Measurements from ENCODE around the gene G6PC3.

Gene G6PC3

GRCh38 chr17:44083250-44083849, 12.8 kb downstream of the G6PC3 start:
- Mint-ChIP-seq H3K36me3 (peaks cover 49 to 52% of the 10 kb centered on the region in 2 donors), H3K4me1 (peaks cover 18 to 24% of the 10 kb centered on the region in 2 donors), H3K27ac (peak overlapping the region; percentile 37), H3K4me3 (no peak overlapping the region), H3K27me3 (no peaks in the 10 kb centered on the region), H3K9me3 (no peaks in the 10 kb centered on the region)
- ATAC-seq (replicated peaks) (no peak), DNase-seq (no peak)

GRCh38 chr17:44084131-44084538, 13.6 kb downstream of the G6PC3 start:
- Mint-ChIP-seq H3K27me3 (no peaks in the 10 kb centered on the region), H3K36me3 (peaks cover 52 to 53% of the 10 kb centered on the region in 2 donors), H3K4me1 (peaks cover 21 to 24% of the 10 kb centered on the region in 2 donors), H3K27ac (no peak overlapping the region), H3K4me3 (no peak overlapping the region), H3K9me3 (no peaks in the 10 kb centered on the region)
- DNase-seq (no peak), ATAC-seq (replicated peaks) (peak; percentile 62 to 68)

- DNase-seq (no peak), ATAC-seq (replicated peaks) (no peak)
- Mint-ChIP-seq H3K27ac (peak overlapping the region; percentile 47), H3K4me3 (no peak overlapping the region), H3K9me3 (no peaks in the 10 kb centered on the region), H3K36me3 (peaks cover 48 to 51% of the 10 kb centered on the region in 2 donors), H3K4me1 (peaks cover 19 to 20% of the 10 kb centered on the region in 2 donors), H3K27me3 (no peaks in the 10 kb centered on the region)
These were observed 14.4 kb downstream of the G6PC3 start for GRCh38 chr17:44084921-44085320.

DNA sequence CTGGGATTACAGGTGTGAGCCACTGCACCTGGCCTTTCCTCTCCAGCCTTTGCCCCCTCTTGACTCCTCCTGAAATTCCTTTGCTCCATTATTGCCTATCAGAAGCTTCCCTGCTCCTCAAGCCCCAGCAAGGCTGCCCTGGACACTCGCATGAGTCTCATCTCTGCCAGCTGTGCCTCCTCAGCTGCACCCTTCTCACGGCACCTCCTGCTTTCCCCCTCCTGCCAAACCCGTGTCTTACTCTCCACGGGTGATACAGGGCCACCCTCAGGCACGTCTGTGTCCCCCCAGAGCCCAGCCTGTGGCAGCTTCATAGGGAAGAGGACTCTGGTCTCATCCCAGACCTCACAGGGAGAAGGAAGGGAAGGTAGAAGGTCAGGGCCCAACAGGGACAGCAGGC, 15.4 kb downstream of the G6PC3 start:
- Mint-ChIP-seq H3K4me3 (no peak overlapping the region), H3K9me3 (no peaks in the 10 kb centered on the region)
- no peak for ATAC-seq (replicated peaks)

GRCh38 chr17:44086364-44087311, 16.1 kb downstream of the G6PC3 start:
- Mint-ChIP-seq H3K27ac (no peak overlapping the region), H3K4me1 (peaks cover 13 to 15% of the 10 kb centered on the region in 2 donors), H3K36me3 (peaks cover 43 to 49% of the 10 kb centered on the region in 2 donors), H3K4me3 (no peak overlapping the region), H3K27me3 (no peaks in the 10 kb centered on the region), H3K9me3 (no peaks in the 10 kb centered on the region)
- ATAC-seq (replicated peaks) (no peak), DNase-seq (no peak)

More for the DNA sequence above, 15.4 kb downstream of the G6PC3 start:
- Mint-ChIP-seq H3K36me3 (peaks cover 40 to 45% of the 10 kb centered on the region in 2 donors), H3K27ac (peak overlapping the region; percentile 66), H3K27me3 (no peaks in the 10 kb centered on the region), H3K4me1 (peaks cover 13 to 15% of the 10 kb centered on the region in 2 donors)
- no peak for DNase-seq

DNA sequence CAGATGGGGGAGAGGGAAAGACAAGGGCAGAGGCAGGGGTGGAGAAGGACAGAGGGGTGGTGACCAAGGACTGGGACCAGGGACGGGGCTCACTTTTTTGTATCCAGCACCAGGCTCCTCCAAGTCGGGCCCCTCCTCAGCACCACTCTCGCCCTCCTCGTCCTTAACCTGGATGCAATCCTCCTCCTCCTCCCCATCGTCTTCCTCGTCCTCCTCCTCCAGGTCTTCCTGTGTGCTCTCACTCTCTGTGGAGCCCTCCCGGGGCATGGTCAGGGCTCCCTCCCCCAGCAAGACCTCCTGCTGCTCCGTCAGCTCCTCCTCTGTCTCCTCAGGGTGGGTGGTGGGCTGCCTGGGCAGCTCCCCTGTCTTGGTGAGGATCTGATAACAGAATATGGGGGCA, 16.8 kb downstream of the G6PC3 start:
- no peak for ATAC-seq (replicated peaks)

GRCh38 chr17:44088254-44088653, 17.7 kb downstream of the G6PC3 start:
- Mint-ChIP-seq H3K4me3 (no peak overlapping the region), H3K4me1 (peaks cover 12 to 13% of the 10 kb centered on the region in 2 donors), H3K9me3 (no peaks in the 10 kb centered on the region), H3K36me3 (peaks cover 37 to 42% of the 10 kb centered on the region in 2 donors), H3K27ac (peak overlapping the region; percentile 51), H3K27me3 (no peaks in the 10 kb centered on the region)
- ATAC-seq (replicated peaks) (no peak), DNase-seq (no peak)

More for the DNA sequence above, 16.8 kb downstream of the G6PC3 start:
- DNase-seq = no peak
- Mint-ChIP-seq H3K9me3 (no peaks in the 10 kb centered on the region), H3K27me3 (no peaks in the 10 kb centered on the region), H3K4me1 (peaks cover 13 to 15% of the 10 kb centered on the region in 2 donors), H3K27ac (peak overlapping the region; percentile 7), H3K36me3 (peaks cover 43 to 47% of the 10 kb centered on the region in 2 donors), H3K4me3 (no peak overlapping the region)

GRCh38 chr17:44091200-44091997, 20.9 kb downstream of the G6PC3 start:
- Mint-ChIP-seq H3K36me3 (peaks cover 29 to 33% of the 10 kb centered on the region in 2 donors), H3K4me3 (no peak overlapping the region), H3K27ac (no peak overlapping the region), H3K9me3 (no peaks in the 10 kb centered on the region), H3K4me1 (peaks cover 14 to 23% of the 10 kb centered on the region in 2 donors), H3K27me3 (no peaks in the 10 kb centered on the region)
- no peak for ATAC-seq (replicated peaks)
- DNase-seq = no peak

DNA sequence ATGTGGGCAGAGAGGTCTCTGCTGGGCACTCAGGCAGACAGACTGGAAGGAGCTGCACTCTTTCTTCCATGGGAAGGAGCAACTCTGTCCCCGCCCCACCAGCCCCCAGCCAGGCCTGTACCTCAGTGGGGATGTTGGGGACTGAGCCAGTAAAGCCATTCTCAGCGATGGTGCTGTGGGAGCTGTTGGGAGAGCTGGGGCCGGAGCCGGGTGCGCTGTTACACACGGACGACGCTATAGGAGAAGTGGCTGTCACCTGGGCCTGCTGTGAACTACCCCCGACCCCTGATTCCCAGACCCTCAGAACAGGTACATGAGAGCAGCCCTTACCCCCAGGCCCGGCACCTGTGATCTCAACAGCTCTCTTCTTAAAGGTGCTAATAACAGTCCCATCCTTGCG, 21.5 kb downstream of the G6PC3 start:
- H3K9me3 Mint-ChIP-seq = no peaks in the 10 kb centered on the region
- H3K27ac Mint-ChIP-seq = no peak overlapping the region
- DNase-seq (no peak), ATAC-seq (replicated peaks) (no peak)
- no peak overlapping the region for H3K4me3 Mint-ChIP-seq
- no peaks in the 10 kb centered on the region for H3K27me3 Mint-ChIP-seq
- H3K36me3 Mint-ChIP-seq = peaks cover 27 to 30% of the 10 kb centered on the region in 2 donors
- peaks cover 14 to 27% of the 10 kb centered on the region in 2 donors for H3K4me1 Mint-ChIP-seq

DNA sequence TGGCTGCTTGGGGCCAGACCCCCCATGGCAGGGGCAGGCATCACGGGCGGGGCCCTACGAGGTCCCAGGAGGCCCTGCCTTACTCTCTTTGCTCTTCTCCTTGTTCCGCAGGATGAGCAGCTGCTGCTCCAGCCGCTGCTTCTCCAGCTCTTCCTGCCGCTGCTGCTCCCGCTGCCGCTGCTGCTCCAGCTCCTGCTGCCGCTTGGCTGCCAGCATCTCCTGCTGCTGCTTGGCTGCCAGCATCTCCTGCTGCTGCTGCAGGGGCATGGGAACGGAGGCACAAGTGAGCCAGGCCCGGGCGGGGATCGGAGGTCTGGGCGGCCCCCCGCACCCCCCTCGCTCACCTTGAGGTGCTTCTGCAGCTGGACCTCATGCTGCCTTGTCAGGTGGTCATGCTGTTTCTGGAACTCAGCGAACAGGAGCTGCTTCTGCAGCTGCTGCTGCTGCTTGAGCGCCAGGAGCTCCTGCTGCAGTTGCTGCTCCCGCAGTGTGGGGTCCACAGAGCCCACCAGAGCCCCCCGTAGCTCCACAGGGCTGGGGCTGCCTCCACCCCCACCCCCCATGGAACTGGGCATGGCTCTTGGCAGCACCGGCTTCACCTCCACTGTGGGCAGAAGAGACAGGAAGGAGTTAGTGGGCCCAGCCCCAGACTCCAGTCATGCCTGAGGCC, 22.8 kb downstream of the G6PC3 start:
- DNase-seq (no peak), ATAC-seq (replicated peaks) (no peak)
- Mint-ChIP-seq H3K36me3 (peaks cover 19 to 21% of the 10 kb centered on the region in 2 donors), H3K4me3 (no peak overlapping the region), H3K27me3 (no peaks in the 10 kb centered on the region), H3K4me1 (peaks cover 15 to 30% of the 10 kb centered on the region in 2 donors), H3K27ac (no peak overlapping the region), H3K9me3 (no peaks in the 10 kb centered on the region)

GRCh38 chr17:44094701-44095387, 24.3 kb downstream of the G6PC3 start:
- DNase-seq (no peak), ATAC-seq (replicated peaks) (no peak)
- H3K27me3 Mint-ChIP-seq = no peaks in the 10 kb centered on the region
- H3K36me3 Mint-ChIP-seq = peaks cover 13 to 17% of the 10 kb centered on the region in 2 donors
- no peak overlapping the region for H3K27ac Mint-ChIP-seq
- no peaks in the 10 kb centered on the region for H3K9me3 Mint-ChIP-seq
- no peak overlapping the region for H3K4me3 Mint-ChIP-seq
- peaks cover 16 to 31% of the 10 kb centered on the region in 2 donors for H3K4me1 Mint-ChIP-seq

DNA sequence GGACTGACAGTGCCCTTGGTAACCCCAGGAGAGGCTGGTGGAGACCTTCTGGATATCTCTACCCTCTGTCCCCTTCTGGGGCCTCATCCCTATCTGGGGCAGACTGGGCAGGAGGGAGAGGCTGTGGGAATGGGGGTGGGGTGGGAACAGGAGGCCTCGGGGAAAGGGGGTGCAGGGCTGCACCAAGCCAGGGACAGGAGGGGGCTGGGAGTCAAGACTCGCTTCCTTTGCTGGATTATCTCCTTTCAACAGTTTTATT, 24.8 kb downstream of the G6PC3 start:
- H3K4me3 Mint-ChIP-seq = no peak overlapping the region
- H3K4me1 Mint-ChIP-seq = peaks cover 16 to 31% of the 10 kb centered on the region in 2 donors
- H3K27me3 Mint-ChIP-seq = no peaks in the 10 kb centered on the region
- peaks cover 13 to 17% of the 10 kb centered on the region in 2 donors for H3K36me3 Mint-ChIP-seq
- no peaks in the 10 kb centered on the region for H3K9me3 Mint-ChIP-seq
- no peak overlapping the region for H3K27ac Mint-ChIP-seq
- no peak for DNase-seq
- ATAC-seq (replicated peaks) = peak in 1 of 2 donors; percentile 2

DNA sequence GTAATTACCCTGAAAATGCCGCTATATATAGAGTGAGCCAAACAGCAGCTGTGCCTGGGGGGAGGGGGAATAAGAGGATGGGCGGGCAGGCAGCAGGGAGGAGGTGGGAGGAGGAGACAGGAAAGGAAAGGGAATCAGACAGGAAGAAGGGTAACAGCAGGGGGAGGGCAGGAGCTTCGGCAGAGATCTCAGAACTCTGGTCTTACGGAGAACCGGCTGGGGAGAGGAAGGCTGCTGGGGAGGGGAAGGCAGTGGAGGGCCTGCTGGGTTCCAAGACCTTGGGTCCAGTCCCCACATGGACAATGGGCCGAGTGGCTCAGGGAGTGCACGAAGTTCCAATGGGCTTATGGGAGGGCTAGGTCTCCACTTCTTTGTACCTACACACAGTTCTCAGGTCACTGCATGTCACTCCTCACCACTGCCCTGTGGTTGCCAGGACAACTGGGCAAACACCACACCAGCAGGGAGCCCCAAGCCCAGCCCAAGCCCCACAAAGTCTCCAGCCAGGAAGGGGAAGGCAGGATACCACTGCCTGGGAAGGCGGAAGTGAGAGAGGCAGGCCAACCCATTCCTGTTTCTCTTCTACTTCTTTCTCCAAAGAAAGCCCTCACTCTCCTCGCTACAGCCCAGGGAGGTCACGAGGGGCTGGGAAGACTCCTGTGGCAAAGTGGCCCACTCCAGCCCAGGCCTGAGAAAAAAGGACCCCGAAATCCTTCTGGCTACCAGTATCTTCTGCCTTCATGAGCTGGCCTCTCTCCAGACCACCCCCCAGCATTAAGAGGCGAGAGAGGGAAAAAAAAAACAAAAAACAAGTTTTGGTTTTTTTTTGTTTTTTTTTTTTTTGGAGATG, 25.3 kb downstream of the G6PC3 start:
- Mint-ChIP-seq H3K36me3 (peaks cover 13 to 17% of the 10 kb centered on the region in 2 donors), H3K4me3 (peak overlapping the region; percentile 44 to 64), H3K4me1 (peaks cover 16 to 31% of the 10 kb centered on the region in 2 donors), H3K27ac (peak overlapping the region; percentile 88), H3K27me3 (no peaks in the 10 kb centered on the region), H3K9me3 (no peaks in the 10 kb centered on the region)
- peak; percentile 71 to 83 for ATAC-seq (replicated peaks)
- DNase-seq = no peak
